SK-N-SH (cell line): ENCODE data around the gene KLHL21. TPM values are rescaled to one million over a fixed set of nuclear protein-coding genes. Genes with fewer than 3 reads are reported as not detected.

Source experiments
- CTCF ChIA-PET: fragments of 300-600, 350-600 bp; formaldehyde crosslinking; extraction: SDS; loops from one replicate; lab custom pipeline; 2021; lab: Yijun Ruan, JAX
- POLR2A ChIA-PET: fragments of 350-600 bp; sonication (Branson Sonifier 250); formaldehyde crosslinking; extraction: SDS; loops from one replicate; lab custom pipeline; 2020; ENCODE audit warnings: antibody characterized with exemption, inconsistent platforms; lab: Yijun Ruan, JAX
- DNase-seq: peaks from one replicate; pipeline ENCODE4 v3.0.0; 2012
- H2AFZ ChIP-seq: fragments of 200-600 bp; sonication (generic); 2 replicates; pipeline ENCODE4 v1.8.1; 2016; ENCODE audit warnings: antibody characterized with exemption, mild to moderate bottlenecking, low read depth
- H3F3A ChIP-seq: fragments of 200-600 bp; sonication (generic); replicated peaks from 2 replicates; pipeline ENCODE3; 2016; ENCODE audit warnings: antibody characterized with exemption, mild to moderate bottlenecking; ENCODE audit not compliant: insufficient read depth
- H3K27ac ChIP-seq, 2 experiments: fragments of 200-500 bp in 1 of 2; fragments of 200-600 bp in 1 of 2; sonication (Bioruptor generic) in 1 of 2; sonication (generic), shearing (Covaris generic) in 1 of 2; 2 replicates each; pipeline versions ENCODE4 v1.5.1 to v1.6.1; 2014 to 2016; ENCODE audit warnings: low read depth in 2 of 2, inconsistent platforms in 1 of 2, low read length in 1 of 2, mild to moderate bottlenecking in 1 of 2, mixed read lengths in 1 of 2
- H3K27me3 ChIP-seq: fragments of 200-600 bp; sonication (generic), shearing (Covaris generic); 2 replicates; pipeline ENCODE4 v1.6.1; 2016; ENCODE audit warnings: mixed run types; ENCODE audit not compliant: insufficient read depth
- H3K36me3 ChIP-seq, 2 experiments: fragments of 200-500 bp in 1 of 2; fragments of 200-600 bp in 1 of 2; sonication (Bioruptor generic) in 1 of 2; sonication (generic) in 1 of 2; replicated peaks in 1 of 2; 2 replicates each; pipeline versions ENCODE3 to v1.5.1; 2014 to 2016; ENCODE audit warnings: low read length in 1 of 2, mild to moderate bottlenecking in 1 of 2; ENCODE audit not compliant: insufficient read depth in 2 of 2, control insufficient read depth in 1 of 2
- H3K4me1 ChIP-seq, 2 experiments: fragments of 200-500 bp in 1 of 2; fragments of 200-600 bp in 1 of 2; sonication (Bioruptor generic) in 1 of 2; sonication (generic), shearing (Covaris generic) in 1 of 2; 2 replicates each; pipeline versions ENCODE4 v1.5.1 to v1.6.1; 2014 to 2016; ENCODE audit warnings: low read depth in 1 of 2, low read length in 1 of 2, mixed run types in 1 of 2; ENCODE audit not compliant: insufficient read depth in 2 of 2, control insufficient read depth in 1 of 2
- H3K4me2 ChIP-seq: fragments of 200-600 bp; sonication (generic), shearing (Covaris generic); 2 replicates; pipeline ENCODE4 v1.6.1; 2017; ENCODE audit warnings: mixed run types
- H3K4me3 ChIP-seq, 2 experiments: fragments of 200-500 bp in 1 of 2; fragments of 200-600 bp in 1 of 2; sonication (Bioruptor generic) in 1 of 2; sonication (generic), shearing (Covaris generic) in 1 of 2; 2 replicates each; pipeline versions ENCODE4 v1.5.1 to v1.8.1; 2014 to 2016; ENCODE audit warnings: low read depth in 2 of 2, inconsistent platforms in 1 of 2, low read length in 1 of 2, mild to moderate bottlenecking in 1 of 2, mixed read lengths in 1 of 2, moderate library complexity in 1 of 2
- H3K79me2 ChIP-seq: fragments of 200-600 bp; sonication (generic); 2 replicates; pipeline ENCODE4 v1.8.1; 2017; ENCODE audit warnings: mild to moderate bottlenecking; ENCODE audit not compliant: insufficient read depth
- H3K9ac ChIP-seq: fragments of 200-600 bp; sonication (generic); 2 replicates; pipeline ENCODE4 v1.6.1; 2017; ENCODE audit warnings: mixed run types
- H3K9me2 ChIP-seq: fragments of 200-600 bp; sonication (generic); 2 replicates; pipeline ENCODE4 v1.6.1; 2017; ENCODE audit warnings: mixed run types
- H3K9me3 ChIP-seq: fragments of 200-600 bp; sonication (generic); 2 replicates; pipeline ENCODE4 v1.6.1; 2017; ENCODE audit warnings: mixed run types, mild to moderate bottlenecking, moderate library complexity
- H4K20me1 ChIP-seq: fragments of 200-600 bp; sonication (generic); 2 replicates; pipeline ENCODE4 v1.6.1; 2017; ENCODE audit warnings: mild to moderate bottlenecking, mixed run types; ENCODE audit not compliant: insufficient read depth
- CHD2 ChIP-seq: fragments of 150-350 bp; IDR thresholded peaks from 2 replicates; pipeline ENCODE4 v1.6.1; 2018; ENCODE audit warnings: low read length; ENCODE audit not compliant: partially characterized antibody
- EZH2phosphoT487 ChIP-seq: fragments of 200-600 bp; sonication (generic); IDR thresholded peaks from 2 replicates; pipeline ENCODE4 v1.6.1; 2017; ENCODE audit warnings: low read depth, mixed run types, mild to moderate bottlenecking, antibody characterized with exemption, moderate library complexity, borderline replicate concordance
- FOXM1 ChIP-seq: IDR thresholded peaks from 2 replicates; pipeline ENCODE4 v1.4.0; 2012; ENCODE audit warnings: low read depth, mild to moderate bottlenecking
- GABPA ChIP-seq: IDR thresholded peaks from 2 replicates; pipeline ENCODE4 v1.4.0; 2012; ENCODE audit warnings: low read depth, mild to moderate bottlenecking
- JUND ChIP-seq: IDR thresholded peaks from 2 replicates; pipeline ENCODE4 v1.4.0; 2012
- MAX ChIP-seq: IDR thresholded peaks from 2 replicates; pipeline ENCODE4 v1.4.0; 2012; ENCODE audit warnings: low read depth
- MEF2A ChIP-seq: IDR thresholded peaks from 2 replicates; pipeline ENCODE4 v1.4.0; 2012; ENCODE audit warnings: low read depth, borderline replicate concordance
- MXI1 ChIP-seq: IDR thresholded peaks from 2 replicates; pipeline ENCODE4 v1.6.1; 2012; ENCODE audit warnings: mild to moderate bottlenecking, low read depth, low read length, improper control_type of control experiment
- NFIC ChIP-seq: IDR thresholded peaks from 2 replicates; pipeline ENCODE4 v1.4.0; 2012; ENCODE audit warnings: borderline replicate concordance
- PBX3 ChIP-seq: IDR thresholded peaks from 2 replicates; pipeline ENCODE4; 2012
- RAD21 ChIP-seq: IDR thresholded peaks from 2 replicates; pipeline ENCODE4 v1.6.1; 2012; ENCODE audit warnings: mild to moderate bottlenecking, low read length
- RFX5 ChIP-seq: IDR thresholded peaks from 2 replicates; pipeline ENCODE4 v1.6.1; 2012; ENCODE audit warnings: mild to moderate bottlenecking, improper control_type of control experiment, low read length
- RXRA ChIP-seq: IDR thresholded peaks from 2 replicates; pipeline ENCODE4 v1.4.0; 2012; ENCODE audit warnings: low read depth, mild to moderate bottlenecking, borderline replicate concordance
- SMC3 ChIP-seq: IDR thresholded peaks from 2 replicates; pipeline ENCODE4 v1.6.1; 2012; ENCODE audit warnings: low read depth, low read length, improper control_type of control experiment
- TEAD4 ChIP-seq: IDR thresholded peaks from 2 replicates; pipeline ENCODE4 v1.4.0; 2012; ENCODE audit warnings: mild to moderate bottlenecking, borderline replicate concordance; ENCODE audit not compliant: insufficient read depth
- ZBTB33 ChIP-seq: IDR thresholded peaks from 2 replicates; pipeline ENCODE4 v1.4.0; 2012; ENCODE audit warnings: low read depth, borderline replicate concordance
- WGBS: methylation state at CpG from one replicate; pipeline ENCODE4 v1.1.6; 2017; ENCODE audit warnings: low lambda C conversion rate; 5-methylcytosine and 5-hydroxymethylcytosine counted together
- polyA plus RNA-seq, 3 experiments: library from polyadenylated mRNA; depleted of rRNA; stranded (reverse); fragments of >200 nt; gene quantifications; 2 replicates each; pipeline ENCODE4 v1.2.3, GENCODE V29; 2012
- TF ChIP-seq, protein P1 (sequence below): fragments of 150-350 bp; IDR thresholded peaks from 2 replicates; pipeline ENCODE4 v1.6.1; 2017; ENCODE audit warnings: antibody characterized with exemption, low read length, low read depth, borderline replicate concordance

The KLHL21 gene
- polyA plus RNA-seq, 1 of the 3 experiments (the other 2 are of a cell fraction) = 12.5 TPM

DNA sequence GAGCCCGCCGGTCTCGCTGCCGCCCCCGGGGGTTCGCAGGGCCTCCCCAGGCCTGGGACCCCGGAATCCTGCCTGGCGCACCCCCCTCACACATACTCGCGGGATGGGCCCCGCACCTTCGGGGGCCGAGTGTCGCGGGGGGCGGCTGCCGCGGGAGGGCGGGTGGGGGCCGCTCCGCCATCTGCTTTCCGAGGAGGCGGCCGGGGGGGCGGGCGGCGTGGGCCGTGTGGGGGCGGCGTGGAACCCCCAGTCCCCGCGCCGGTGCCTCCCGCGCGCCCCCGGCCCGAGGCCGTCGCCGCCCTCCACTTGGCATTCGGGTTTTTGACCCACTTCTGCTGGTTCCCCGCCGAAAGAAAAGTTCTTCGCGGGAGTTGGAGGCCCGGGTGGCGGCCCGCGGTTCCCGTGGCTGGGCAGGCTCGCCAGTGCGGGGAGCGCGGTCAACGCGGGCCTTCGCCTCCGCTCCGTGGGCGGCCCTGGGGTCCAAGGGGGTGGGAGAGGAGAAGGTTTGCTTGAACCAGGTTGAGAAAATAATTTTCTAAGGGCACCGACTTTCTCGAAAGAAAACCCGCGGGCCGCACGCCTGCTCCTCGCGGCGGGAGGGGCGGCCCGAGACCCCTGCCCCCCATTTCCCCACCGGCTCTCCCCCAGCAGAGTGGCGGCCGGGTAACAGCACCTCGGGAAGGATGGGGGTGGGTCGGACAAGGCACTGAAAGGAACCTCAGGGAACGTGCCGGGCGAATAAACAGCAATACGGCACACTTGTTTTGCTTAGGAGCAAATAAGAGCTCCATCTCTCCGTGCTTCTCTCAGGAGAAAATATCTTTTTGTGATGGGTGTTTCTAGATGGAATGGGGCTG lies 12.5 kb upstream of the KLHL21 start:
- Histone ChIP-seq H3K4me1 (peaks cover 0 to 7% of the 10 kb centered on the region in 2 experiments; a peak in 1 of 4 replicates), H3K9ac (peak overlapping the region; percentile 61), H3F3A (peaks cover 10% of the 10 kb centered on the region), H3K4me2 (peak overlapping the region; percentile 86), H3K27me3 (no peaks in the 10 kb centered on the region), H3K27ac (peak overlapping the region in 1 of 2 experiments; percentile 23; a peak in 1 of 4 replicates), H3K79me2 (peaks cover 61% of the 10 kb centered on the region), H3K9me3 (no peaks in the 10 kb centered on the region), H3K36me3 (peaks cover 3 to 8% of the 10 kb centered on the region in 2 experiments), H2AFZ (no peak overlapping the region), H3K9me2 (no peaks in the 10 kb centered on the region), H4K20me1 (peaks cover 41% of the 10 kb centered on the region), H3K4me3 (peak overlapping the region; percentile 65 to 75)
- POLR2A ChIA-PET = interaction anchor here (0.5 to 0.6 kb wide), 2 partner anchors 78 to 91 kb away, joined by 3 to 5 read pairs; no protein-coding TSS in a partner anchor
- DNase-seq = peak; percentile 59
- CTCF ChIA-PET = interaction anchor here (0.6 to 1.8 kb wide), 4 partner anchors 9 to 980 kb away, joined by 3 to 6 read pairs (median 5); partner anchors contain the start of genes NOL9, TAS1R1 and THAP3
- 10% methylated on average over 40 of the region's 82 CpGs for WGBS
- TF ChIP-seq MEF2A (no peak), MAX (no peak), SMC3 (no peak), EZH2phosphoT487 (no peak), PBX3 (no peak)
- TF ChIP-seq, protein P1, sequence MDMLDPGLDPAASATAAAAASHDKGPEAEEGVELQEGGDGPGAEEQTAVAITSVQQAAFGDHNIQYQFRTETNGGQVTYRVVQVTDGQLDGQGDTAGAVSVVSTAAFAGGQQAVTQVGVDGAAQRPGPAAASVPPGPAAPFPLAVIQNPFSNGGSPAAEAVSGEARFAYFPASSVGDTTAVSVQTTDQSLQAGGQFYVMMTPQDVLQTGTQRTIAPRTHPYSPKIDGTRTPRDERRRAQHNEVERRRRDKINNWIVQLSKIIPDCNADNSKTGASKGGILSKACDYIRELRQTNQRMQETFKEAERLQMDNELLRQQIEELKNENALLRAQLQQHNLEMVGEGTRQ = no peak

DNA sequence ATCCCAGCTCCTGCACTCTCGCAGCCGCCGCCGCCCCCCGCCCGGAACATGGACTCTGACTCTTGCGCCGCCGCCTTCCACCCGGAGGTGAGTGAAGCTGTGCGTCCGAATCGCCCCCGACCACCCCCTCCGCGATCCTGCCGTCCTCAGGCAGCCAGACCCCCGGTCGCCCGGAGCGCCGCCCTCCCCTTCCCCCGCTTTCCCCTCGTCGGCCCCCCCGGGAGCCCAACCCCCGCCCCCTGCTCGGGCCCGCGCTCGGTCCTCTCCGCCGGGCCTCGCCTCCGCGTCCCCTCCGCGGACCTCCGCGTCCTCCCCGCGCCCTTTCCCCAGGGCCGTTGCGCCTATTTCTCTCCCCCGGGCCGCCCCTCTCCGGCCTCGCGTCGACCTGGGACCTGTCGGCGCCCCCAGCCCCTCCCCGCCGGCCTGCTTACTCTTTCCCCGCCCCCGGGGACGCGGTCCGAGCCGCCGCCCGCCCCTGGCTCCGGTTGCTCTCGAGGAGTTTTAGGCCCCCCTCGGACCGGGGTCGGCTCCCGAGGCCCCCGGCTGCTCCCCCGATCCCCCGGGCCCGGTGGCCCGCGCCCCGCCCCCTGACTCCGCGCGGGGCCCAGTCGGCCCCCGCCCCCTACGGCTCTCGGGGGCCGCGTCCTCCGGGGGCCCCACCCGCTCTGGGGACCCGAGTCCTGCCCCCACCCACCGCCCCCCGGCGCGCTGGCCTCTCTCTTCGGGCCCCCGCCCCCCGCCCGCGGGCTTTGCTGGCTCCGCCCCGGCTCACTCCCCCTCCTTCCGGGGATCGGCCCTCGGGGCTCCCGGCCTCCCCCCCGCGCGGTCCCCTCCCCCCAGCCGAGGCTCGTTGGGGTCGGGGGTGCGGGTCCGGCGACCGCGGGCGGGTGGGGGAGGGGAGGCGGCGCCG lies 11.6 kb upstream of the KLHL21 start:
- POLR2A ChIA-PET = interaction anchor here (0.6 kb wide), 1 partner anchor 66 kb away, joined by 3 read pairs; no protein-coding TSS in a partner anchor
- H3K4me3 ChIP-seq = peak overlapping the region; percentile 67 to 75
- H3K4me1 ChIP-seq = peaks cover 0 to 7% of the 10 kb centered on the region in 2 experiments; a peak in 1 of 4 replicates
- H3K79me2 ChIP-seq = peaks cover 52% of the 10 kb centered on the region
- H3K9ac ChIP-seq = peak overlapping the region; percentile 86
- DNase-seq = peak; percentile 90
- no peaks in the 10 kb centered on the region for H3K9me2 ChIP-seq
- peaks cover 14% of the 10 kb centered on the region for H3F3A ChIP-seq
- peak overlapping the region; percentile 90; the same call in 1 of the 2 replicates for H3K4me2 ChIP-seq
- peaks cover 41% of the 10 kb centered on the region for H4K20me1 ChIP-seq
- CTCF ChIA-PET = interaction anchor here (1.0 to 1.1 kb wide), 2 partner anchors 11 to 59 kb away, joined by 4 to 5 read pairs; partner anchors contain the start of genes KLHL21, NOL9 and TAS1R1
- H3K27me3 ChIP-seq = no peaks in the 10 kb centered on the region
- peaks cover 2 to 3% of the 10 kb centered on the region in 2 experiments for H3K36me3 ChIP-seq
- H3K9me3 ChIP-seq = no peaks in the 10 kb centered on the region
- WGBS = 0% methylated on average over 7 of the region's 117 CpGs
- peak overlapping the region; percentile 73 to 77 for H3K27ac ChIP-seq
- 0 out of 2 replicates have a peak overlapping the region, but pooled peaks have one; percentile 51 for H2AFZ ChIP-seq
- TF ChIP-seq JUND (no peak), GABPA (no peak), MAX (no peak), FOXM1 (no peak), CHD2 (no peak), NFIC (no peak), TEAD4 (no peak), RAD21 (no peak), ZBTB33 (no peak), MXI1 (no peak), RFX5 (no peak), PBX3 (no peak), RXRA (no peak)
